MV-4-11 (cell line): Measurements from ENCODE around the gene SLC1A2.
"Not testable (repeated sequence)": the region's sequence is repeated elsewhere in the genome, so short reads cannot be mapped to it uniquely, and the experiment has no call there.

ENCODE experiments used
- DNase-seq: peaks from one replicate; lab custom pipeline; 2025; lab: John Stamatoyannopoulos, UW

Gene SLC1A2

DNA sequence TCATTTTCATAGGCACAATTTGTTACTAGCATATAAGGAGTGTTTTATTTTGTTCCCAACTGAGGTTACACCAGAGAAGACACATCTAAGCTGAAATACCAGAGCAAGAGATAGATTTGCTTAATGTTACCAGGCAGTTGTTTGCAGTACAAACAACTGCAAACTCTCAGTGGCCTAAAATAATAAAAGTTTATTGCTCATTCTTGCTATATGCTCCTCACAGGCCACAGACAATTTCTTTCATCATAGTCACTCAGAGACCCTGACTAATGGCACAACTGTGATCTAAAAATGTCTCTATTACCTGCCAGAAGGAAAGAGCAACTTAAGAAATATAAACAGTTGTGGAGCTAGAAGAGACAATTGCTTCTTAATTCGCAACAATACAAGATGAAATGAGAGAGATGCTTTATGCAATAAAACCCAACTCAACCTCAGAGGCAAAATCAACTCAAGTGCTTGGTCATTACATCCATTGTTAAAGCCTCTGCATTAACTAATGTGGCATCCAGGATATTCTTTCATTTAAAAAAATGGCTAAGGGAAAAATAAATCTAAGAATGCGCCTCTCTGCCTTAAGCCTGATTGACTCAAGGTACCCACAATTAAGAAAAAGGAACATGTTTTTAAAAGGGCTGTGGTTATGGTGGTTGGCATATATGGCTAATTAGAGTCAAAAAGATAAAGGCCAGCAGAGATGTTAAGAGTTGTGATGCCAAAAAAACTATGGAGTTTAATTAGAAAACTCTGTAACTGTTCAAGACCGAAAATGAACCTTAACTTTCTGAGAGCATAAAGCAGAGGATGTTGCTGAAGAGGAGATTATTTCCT is 176.7 kb downstream of the SLC1A2 start:
- peak; percentile 37 for DNase-seq

- DNase-seq: no peak
These were observed 177.8 kb downstream of the SLC1A2 start for GRCh38 chr11:35241531-35241930.

DNA sequence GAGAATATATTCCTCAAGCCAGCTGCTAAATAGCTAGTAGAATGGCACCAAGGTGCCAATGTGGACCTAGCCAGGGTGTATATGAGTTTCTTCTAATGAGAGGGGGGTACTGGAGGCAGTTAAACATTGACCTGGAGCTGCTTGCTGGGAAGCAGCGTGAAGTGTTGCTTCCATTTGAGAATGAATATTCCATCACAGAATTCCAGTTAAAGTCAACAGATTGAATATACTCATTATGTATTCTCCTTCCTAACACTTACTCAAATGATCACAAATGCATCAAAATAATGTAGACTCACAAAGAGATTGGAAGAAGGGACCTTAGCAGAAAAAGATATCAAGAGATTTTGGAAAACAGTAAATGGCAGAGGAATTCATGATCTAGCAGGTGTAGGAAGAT is 178.3 kb downstream of the SLC1A2 start:
- no peak for DNase-seq

DNA sequence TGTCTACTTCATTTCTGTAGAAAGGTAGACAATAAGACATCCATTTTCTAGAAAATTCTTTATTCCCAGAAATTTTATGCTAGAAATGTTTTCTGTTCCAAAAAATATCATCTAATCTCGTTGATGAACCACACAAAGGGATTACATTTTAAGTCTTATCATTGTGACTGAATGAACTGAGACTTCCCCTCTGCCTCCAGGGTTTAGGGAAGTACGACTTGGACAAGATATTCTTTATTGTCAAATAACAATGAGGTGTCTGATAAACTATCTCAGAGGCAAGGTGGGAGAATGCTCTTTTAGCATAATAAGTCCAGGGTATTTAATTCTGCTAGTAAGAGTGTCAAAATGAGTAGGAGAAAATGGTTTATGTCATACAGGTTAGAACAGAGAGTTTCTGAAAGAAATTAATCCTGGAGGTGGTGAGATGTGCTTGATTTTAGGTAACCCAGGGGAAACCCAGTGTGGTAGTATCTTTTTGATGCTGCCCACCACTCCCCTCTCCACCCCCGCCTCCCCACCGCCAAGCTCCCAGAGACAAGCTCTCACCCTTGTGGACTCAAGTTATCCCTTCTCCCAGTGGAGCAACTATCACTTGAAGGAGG is 179.8 kb downstream of the SLC1A2 start:
- DNase-seq: peak; percentile 52

DNA sequence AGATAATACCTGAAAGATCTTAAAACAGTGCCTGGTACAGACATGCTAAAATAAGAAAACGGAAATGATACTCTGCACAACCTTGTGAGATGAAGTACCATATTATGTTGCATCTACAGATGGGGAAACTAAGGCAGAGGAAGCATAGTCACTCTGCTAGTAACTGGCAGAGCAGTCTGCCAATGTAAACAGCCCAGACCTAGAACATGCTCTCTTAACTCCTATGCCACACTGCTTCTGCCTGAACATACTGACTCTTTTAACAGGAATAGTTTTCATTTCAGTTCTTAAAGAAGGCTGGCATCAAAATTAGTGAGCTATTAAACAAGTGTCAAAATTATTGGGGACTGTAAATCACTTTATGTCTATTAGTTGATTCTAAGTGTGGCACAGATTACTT is 180.5 kb downstream of the SLC1A2 start:
- DNase-seq: no peak

- DNase-seq: peak; percentile 65
These were observed 181.3 kb downstream of the SLC1A2 start for GRCh38 chr11:35237860-35238715.

GRCh38 chr11:35237351-35237750 is 182.0 kb downstream of the SLC1A2 start:
- no peak for DNase-seq

DNA sequence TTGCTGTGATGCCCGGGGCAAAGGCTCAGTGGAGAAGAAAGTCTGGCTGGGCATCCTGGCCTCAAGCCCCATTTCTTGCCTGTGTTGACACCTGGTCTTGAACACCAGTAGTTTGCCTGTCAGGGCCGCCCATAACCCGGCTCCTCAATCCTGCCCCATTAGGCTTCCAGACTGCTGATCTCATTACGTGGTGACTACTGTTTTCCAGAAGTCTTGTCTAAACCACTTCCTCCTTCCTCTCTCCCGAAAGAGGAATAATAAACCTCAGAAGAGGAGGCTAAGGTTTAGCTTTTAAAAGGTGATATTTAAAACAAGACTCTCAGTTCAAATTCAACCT is 182.7 kb downstream of the SLC1A2 start:
- DNase-seq: peak; percentile 62

DNA sequence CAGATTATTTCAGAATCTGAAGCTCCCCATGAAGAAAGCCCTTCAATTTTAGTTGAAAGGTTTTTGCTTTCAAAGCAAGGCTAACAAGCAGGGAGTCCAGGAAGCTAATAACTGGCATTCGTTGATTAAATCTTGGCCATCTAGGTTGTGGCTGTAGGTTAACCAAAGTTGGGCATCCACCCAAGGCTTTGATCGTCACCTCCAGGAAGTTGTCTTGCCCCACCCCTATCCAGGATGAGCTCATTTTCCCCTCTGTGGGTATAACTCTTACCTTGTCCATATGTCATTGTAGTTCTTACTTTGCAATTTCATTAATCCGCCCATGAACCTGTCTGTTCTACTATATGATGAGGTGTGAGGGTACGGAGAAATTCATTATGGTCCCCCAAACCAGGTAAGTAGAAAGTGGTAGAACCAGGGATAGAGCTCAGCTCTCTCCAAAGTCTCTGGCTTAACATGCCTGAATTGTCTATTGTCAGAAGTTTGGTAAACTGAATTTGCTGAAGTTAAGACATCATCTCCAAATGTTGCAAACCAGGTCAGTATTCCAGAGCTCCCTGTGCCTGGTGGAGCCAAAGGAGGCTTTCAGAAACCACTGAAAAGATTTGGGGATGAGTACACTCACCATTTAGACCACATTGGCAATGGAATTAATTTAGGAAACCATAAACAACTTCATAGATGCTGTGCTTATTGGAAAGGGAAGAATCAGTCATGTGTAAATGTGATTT is 183.3 kb downstream of the SLC1A2 start:
- DNase-seq: no peak

- DNase-seq: no peak
These were observed 183.9 kb downstream of the SLC1A2 start for GRCh38 chr11:35235498-35235897.

- no peak for DNase-seq
These were observed 184.2 kb downstream of the SLC1A2 start for GRCh38 chr11:35235157-35235468.

DNA sequence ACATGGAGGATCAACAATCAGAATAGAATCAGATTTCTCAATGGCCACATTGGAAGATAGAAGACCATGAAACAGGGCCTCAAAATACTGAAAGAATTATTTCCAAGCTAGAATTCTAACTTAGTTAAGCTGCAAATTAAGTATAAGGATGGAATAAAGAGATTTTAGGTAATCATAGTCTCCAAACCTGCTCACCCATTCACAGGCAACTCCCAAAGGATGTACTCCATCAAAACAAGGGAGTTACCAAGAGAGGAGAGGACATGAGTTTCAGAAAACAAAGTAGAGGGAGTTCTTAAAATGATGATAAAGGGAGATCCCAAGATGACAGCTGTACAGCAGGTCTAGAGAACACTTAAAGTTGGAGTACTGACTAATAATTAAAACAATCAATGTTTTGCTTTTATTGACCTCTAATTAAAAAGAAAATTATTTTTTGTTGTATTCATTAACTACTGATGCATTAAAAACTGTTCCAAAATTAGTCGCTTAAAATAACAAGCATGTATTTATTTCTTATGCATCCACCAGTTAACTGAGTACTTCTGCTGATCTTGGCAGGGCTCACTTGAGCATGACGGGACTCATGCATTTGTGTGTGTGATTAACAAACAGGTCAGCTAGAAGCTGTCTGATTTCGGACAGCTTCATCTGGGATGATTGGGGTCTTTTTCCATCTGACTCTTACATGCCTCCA is 184.8 kb downstream of the SLC1A2 start:
- no peak for DNase-seq

DNA sequence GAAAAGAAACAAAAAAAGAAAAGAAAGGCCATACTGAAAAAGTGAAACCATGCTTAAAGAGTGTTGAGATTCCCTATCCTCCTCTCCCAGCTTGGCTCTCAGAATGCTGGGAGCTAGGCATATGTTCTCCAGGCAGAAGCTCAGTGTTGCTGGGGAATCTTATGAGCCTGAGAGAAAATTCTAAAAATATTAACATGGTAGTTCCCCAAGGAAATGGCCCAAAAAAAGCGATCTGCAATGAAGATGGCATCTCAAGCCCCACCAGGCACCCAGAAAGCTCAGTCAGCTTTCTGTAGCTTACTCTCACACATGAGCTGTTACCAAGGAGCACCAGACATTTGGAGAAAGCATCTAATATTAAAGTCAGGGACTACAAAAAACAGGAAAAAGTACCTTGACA is 185.8 kb downstream of the SLC1A2 start:
- no peak for DNase-seq

GRCh38 chr11:35232891-35233330 is 186.4 kb downstream of the SLC1A2 start:
- DNase-seq: no peak

DNA sequence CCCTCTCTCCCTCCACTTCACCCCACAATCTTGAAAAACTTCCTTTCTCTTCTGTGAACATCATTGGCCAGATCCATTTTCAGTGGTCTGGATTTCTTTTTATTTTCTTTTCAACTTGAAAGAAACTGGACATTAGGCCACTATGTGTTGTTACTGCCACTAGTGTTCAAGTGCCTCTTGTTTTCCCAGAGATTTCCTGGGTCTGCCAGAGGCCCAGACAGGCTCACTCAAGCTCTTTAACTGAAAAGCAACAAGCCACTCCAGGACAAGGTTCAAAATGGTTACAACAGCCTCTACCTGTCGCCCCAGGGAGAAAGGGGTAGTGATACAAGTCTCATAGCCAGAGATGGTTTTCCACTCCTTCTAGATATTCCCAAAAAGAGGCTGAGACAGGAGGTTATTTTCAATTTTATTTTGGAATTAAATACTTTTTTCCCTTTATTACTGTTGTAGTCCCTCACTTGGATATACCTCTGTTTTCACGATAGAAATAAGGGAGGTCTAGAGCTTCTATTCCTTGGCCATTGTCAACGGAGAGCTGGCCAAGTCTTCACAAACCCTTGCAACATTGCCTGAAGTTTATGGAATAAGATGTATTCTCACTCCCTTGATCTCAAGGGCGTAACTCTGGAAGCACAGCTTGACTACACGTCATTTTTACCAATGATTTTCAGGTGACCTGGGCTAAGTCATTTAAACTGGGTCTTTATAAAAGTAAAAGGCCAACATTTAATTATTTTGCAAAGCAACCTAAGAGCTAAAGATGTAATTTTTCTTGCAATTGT is 188.1 kb downstream of the SLC1A2 start:
- no peak for DNase-seq

GRCh38 chr11:35230388-35230787 is 189.0 kb downstream of the SLC1A2 start:
- no peak for DNase-seq

DNA sequence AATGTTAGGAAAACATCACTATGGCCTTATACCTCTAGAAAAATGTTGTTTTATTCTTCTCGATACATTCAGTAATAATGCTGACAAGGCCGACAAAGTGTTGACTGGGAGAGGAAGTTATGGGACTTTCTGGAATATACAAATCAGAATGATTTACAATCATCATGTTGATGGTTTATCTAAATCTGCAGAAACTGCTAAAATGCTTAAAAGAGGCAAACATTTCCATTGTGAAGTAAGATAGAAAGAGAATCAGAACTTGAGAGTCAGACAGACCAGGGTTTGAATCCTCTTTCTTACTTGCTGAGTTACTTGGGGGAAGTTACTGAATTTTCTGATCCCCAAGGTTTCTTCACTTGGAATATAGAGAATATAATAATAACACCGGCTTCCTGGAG is 191.0 kb downstream of the SLC1A2 start:
- no peak for DNase-seq

DNA sequence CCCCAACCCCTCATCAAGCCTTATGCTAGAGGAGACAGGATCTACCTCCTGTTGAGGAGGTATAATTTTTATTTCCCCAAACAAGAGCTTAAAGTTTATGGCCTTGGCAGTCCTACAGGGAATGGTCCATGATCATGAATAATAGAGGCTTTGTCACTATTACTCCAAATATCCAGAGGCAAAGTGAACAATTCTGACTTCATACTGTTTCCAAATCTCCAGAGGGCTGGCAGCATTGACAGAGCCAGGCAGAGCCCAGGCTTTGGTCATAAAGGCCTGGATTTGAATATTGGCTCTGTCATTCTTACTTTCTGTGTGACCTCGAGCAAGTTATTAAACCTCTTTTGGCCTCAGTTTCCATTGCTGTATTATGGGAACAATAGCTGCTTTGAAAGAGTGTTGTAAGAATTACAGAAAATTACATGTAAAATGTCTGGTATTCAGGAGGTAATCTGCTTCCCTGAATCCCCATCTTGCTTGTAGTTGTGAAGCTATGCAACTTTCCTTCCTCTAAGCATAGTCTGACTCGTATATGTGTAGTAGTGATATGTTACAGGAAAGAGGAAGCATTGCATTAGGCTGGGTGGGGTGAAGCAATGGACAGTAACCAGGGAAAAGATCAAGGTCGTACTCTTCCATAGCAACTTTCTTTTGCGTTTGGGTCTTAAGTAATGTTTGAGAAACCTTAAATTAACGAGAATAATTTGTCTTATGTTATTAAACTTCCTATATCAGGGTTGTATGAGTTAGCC is 191.6 kb downstream of the SLC1A2 start:
- DNase-seq: peak; percentile 87

GRCh38 chr11:35226756-35227155 is 192.6 kb downstream of the SLC1A2 start:
- DNase-seq: not testable (repeated sequence)

DNA sequence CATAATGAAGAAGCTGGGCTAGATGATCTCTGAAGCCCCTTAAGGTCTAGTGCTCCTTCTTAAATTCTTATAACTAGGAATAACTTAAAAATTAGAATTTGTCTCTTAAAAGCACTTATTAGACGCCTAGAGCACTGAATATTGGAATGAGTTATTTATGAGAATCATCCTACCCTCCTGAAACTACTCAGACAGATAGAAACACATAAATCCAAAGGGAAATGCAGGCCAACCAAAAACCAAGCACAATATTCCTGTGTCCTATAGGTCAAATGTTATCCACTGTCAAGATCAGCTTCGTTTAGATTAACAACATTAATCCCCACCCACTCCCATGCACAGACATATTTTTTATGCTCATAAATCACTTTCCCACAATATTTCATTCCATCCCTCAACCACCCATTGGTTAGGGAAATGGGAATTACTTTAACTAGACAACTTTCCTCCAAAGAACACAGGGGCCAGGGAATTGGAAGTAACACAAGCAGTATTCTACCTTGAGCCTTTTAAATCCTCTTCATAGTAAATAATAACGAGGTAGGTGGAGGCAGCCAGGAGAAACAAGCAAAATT is 193.3 kb downstream of the SLC1A2 start:
- DNase-seq: no peak
